ENCODE results near the gene KIDINS220. TPM values are rescaled to one million over a fixed set of nuclear protein-coding genes. Genes with fewer than 3 reads are reported as not detected.

KIDINS220 gene
- total RNA-seq, 1 experiment from 2014 or later, result 17.5 TPM

Other genes with a start within 250 kb of the KIDINS220 start
- 95.4 and 167 TPM in 2 replicates for gene ID2, start 155.6 kb downstream of the KIDINS220 start, total RNA-seq (2014; rRNA removed; shearing (Covaris generic))
- gene MBOAT2, start 166.1 kb upstream of the KIDINS220 start, total RNA-seq (2014; rRNA removed; shearing (Covaris generic)), result 26.1 and 29.5 TPM in 2 replicates